H1 (cell line): ENCODE data around the gene MYH7B. TPM values are rescaled to one million over a fixed set of nuclear protein-coding genes. Genes with fewer than 3 reads are reported as not detected.
A peak's percentile ranks its signal among the peaks of the same experiment; 100 is the strongest.

Experiments used
- BACH1 ChIP-seq: IDR thresholded peaks from 2 replicates; pipeline ENCODE4 v1.6.1; 2012; ENCODE audit warnings: low read length, improper control_type of control experiment
- KDM4A ChIP-seq: IDR thresholded peaks from one replicate; pipeline ENCODE4 v1.7.1; 2012; ENCODE audit warnings: low read depth, mild to moderate bottlenecking, moderate library complexity, low read length, inconsistent platforms; ENCODE audit not compliant: severe bottlenecking
- KDM5A ChIP-seq: fragments of 200-600 bp; IDR thresholded peaks from 2 replicates; pipeline ENCODE4 v1.7.1; 2012; ENCODE audit warnings: mild to moderate bottlenecking, low read length, inconsistent platforms, mixed read lengths
- SIX5 ChIP-seq: IDR thresholded peaks from 2 replicates; pipeline ENCODE4 v1.6.1; 2011; ENCODE audit warnings: mild to moderate bottlenecking, low read depth, low read length
- SP2 ChIP-seq: IDR thresholded peaks from 2 replicates; pipeline ENCODE4 v1.6.1; 2012; ENCODE audit warnings: mild to moderate bottlenecking, low read length, inconsistent platforms
- polyA plus RNA-seq, 7 experiments: library from polyadenylated mRNA; depleted of rRNA in 3 of 7; stranded (reverse) in 5 of 7; unstranded in 2 of 7; fragments of >200 nt in 5 of 7; fragments of 200-250 nt in 2 of 7; gene quantifications; 1 replicate in 5 of 7; 2 replicates in 1 of 7; 4 replicates in 1 of 7; pipeline versions ENCODE4 v1.2.1 to v1.2.3, GENCODE V29; 2011 to 2013; ENCODE audit warnings: missing spikeins in 2 of 7, mixed read lengths in 2 of 7
- total RNA-seq: library from RNA; stranded (reverse); fragmentation: NEBNext Ultra II Directional; extraction: Animal tissue kit (Norgen Biotek cat#: 25700); gene quantifications from 2 replicates; pipeline ENCODE4 v1.2.1, GENCODE V29; 2021
- TF ChIP-seq, protein P1 (sequence below): fragments of 300-600 bp; sonication (generic); IDR thresholded peaks from 2 replicates; pipeline ENCODE4 v1.7.1; 2012; ENCODE audit warnings: low read length, moderate library complexity, mild to moderate bottlenecking, inconsistent platforms; ENCODE audit not compliant: insufficient replicate concordance
- TF ChIP-seq, protein P2 (sequence below), 3 experiments: IDR thresholded peaks; 1 replicate in 2 of 3; 2 replicates in 1 of 3; pipeline versions ENCODE4 v1.5.1 to v1.6.1; 2011; ENCODE audit warnings: low read length in 3 of 3, mild to moderate bottlenecking in 3 of 3, inconsistent platforms in 2 of 3, low read depth in 1 of 3, moderate library complexity in 1 of 3; ENCODE audit not compliant: insufficient read depth in 1 of 3; ENCODE audit errors: control extremely low read depth in 1 of 3

The MYH7B gene
- total and polyA plus RNA-seq, 2 of the 8 experiments (the other 6 are each of a cell fraction or from before 2014, with no cell fraction given), result 0.15 to 0.30 TPM

DNA sequence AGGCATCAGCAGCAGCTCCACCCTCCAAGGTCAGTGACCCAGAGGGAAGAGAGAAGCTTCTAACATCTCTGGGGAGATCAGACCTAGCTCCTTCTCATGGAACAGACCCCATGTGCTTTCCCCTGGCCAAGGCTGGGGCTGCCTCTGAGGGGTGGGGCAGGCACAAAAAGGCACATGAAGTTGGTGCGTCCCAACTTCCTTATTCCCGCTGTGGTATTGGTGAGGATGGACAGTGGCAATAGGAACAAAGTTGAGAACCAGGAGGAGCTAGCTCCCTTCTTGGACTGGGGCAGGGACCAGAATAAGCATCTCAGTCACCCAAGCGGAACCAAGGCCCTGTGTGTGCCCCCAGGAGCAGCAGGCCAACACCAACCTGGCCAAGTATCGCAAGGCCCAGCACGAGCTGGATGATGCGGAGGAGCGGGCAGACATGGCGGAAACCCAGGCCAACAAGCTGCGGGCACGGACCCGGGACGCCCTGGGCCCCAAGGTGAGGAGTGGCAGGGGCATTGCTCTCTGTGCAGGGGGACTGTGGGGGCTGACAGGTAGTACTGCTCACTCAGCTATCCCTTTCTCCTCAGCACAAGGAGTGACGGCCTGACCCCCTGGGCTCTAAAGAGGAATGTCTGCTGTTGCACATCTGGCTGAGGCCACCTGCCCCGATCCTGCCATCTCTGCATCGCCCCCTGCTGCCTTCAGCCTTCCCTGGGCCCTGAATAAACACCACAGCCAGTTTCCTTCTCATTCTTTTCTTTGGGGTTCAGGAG lies 46.1 kb downstream of the MYH7B start (continued):
- TF ChIP-seq, protein P1, sequence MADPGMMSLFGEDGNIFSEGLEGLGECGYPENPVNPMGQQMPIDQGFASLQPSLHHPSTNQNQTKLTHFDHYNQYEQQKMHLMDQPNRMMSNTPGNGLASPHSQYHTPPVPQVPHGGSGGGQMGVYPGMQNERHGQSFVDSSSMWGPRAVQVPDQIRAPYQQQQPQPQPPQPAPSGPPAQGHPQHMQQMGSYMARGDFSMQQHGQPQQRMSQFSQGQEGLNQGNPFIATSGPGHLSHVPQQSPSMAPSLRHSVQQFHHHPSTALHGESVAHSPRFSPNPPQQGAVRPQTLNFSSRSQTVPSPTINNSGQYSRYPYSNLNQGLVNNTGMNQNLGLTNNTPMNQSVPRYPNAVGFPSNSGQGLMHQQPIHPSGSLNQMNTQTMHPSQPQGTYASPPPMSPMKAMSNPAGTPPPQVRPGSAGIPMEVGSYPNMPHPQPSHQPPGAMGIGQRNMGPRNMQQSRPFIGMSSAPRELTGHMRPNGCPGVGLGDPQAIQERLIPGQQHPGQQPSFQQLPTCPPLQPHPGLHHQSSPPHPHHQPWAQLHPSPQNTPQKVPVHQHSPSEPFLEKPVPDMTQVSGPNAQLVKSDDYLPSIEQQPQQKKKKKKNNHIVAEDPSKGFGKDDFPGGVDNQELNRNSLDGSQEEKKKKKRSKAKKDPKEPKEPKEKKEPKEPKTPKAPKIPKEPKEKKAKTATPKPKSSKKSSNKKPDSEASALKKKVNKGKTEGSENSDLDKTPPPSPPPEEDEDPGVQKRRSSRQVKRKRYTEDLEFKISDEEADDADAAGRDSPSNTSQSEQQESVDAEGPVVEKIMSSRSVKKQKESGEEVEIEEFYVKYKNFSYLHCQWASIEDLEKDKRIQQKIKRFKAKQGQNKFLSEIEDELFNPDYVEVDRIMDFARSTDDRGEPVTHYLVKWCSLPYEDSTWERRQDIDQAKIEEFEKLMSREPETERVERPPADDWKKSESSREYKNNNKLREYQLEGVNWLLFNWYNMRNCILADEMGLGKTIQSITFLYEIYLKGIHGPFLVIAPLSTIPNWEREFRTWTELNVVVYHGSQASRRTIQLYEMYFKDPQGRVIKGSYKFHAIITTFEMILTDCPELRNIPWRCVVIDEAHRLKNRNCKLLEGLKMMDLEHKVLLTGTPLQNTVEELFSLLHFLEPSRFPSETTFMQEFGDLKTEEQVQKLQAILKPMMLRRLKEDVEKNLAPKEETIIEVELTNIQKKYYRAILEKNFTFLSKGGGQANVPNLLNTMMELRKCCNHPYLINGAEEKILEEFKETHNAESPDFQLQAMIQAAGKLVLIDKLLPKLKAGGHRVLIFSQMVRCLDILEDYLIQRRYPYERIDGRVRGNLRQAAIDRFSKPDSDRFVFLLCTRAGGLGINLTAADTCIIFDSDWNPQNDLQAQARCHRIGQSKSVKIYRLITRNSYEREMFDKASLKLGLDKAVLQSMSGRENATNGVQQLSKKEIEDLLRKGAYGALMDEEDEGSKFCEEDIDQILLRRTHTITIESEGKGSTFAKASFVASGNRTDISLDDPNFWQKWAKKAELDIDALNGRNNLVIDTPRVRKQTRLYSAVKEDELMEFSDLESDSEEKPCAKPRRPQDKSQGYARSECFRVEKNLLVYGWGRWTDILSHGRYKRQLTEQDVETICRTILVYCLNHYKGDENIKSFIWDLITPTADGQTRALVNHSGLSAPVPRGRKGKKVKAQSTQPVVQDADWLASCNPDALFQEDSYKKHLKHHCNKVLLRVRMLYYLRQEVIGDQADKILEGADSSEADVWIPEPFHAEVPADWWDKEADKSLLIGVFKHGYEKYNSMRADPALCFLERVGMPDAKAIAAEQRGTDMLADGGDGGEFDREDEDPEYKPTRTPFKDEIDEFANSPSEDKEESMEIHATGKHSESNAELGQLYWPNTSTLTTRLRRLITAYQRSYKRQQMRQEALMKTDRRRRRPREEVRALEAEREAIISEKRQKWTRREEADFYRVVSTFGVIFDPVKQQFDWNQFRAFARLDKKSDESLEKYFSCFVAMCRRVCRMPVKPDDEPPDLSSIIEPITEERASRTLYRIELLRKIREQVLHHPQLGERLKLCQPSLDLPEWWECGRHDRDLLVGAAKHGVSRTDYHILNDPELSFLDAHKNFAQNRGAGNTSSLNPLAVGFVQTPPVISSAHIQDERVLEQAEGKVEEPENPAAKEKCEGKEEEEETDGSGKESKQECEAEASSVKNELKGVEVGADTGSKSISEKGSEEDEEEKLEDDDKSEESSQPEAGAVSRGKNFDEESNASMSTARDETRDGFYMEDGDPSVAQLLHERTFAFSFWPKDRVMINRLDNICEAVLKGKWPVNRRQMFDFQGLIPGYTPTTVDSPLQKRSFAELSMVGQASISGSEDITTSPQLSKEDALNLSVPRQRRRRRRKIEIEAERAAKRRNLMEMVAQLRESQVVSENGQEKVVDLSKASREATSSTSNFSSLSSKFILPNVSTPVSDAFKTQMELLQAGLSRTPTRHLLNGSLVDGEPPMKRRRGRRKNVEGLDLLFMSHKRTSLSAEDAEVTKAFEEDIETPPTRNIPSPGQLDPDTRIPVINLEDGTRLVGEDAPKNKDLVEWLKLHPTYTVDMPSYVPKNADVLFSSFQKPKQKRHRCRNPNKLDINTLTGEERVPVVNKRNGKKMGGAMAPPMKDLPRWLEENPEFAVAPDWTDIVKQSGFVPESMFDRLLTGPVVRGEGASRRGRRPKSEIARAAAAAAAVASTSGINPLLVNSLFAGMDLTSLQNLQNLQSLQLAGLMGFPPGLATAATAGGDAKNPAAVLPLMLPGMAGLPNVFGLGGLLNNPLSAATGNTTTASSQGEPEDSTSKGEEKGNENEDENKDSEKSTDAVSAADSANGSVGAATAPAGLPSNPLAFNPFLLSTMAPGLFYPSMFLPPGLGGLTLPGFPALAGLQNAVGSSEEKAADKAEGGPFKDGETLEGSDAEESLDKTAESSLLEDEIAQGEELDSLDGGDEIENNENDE, result no peak
- TF ChIP-seq SIX5, result no peak
- TF ChIP-seq SP2, result no peak
- no peak for TF ChIP-seq BACH1
- no peak for TF ChIP-seq KDM4A
- TF ChIP-seq, protein P2, sequence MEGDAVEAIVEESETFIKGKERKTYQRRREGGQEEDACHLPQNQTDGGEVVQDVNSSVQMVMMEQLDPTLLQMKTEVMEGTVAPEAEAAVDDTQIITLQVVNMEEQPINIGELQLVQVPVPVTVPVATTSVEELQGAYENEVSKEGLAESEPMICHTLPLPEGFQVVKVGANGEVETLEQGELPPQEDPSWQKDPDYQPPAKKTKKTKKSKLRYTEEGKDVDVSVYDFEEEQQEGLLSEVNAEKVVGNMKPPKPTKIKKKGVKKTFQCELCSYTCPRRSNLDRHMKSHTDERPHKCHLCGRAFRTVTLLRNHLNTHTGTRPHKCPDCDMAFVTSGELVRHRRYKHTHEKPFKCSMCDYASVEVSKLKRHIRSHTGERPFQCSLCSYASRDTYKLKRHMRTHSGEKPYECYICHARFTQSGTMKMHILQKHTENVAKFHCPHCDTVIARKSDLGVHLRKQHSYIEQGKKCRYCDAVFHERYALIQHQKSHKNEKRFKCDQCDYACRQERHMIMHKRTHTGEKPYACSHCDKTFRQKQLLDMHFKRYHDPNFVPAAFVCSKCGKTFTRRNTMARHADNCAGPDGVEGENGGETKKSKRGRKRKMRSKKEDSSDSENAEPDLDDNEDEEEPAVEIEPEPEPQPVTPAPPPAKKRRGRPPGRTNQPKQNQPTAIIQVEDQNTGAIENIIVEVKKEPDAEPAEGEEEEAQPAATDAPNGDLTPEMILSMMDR (IDR thresholded peaks at IDR 0.05; ENCODE audit: control extremely low read depth in 1 of 3, insufficient read depth in 1 of 3, low read depth in 1 of 3, low read length in 3 of 3), result peak; percentile 48 to 57 (median 49)
- no peak for TF ChIP-seq KDM5A
